Pancreas (tissue), 10 donors: ENCODE data around the gene TARP.

Experiments
- ATAC-seq, 4 donors: fragments of 200-7000 bp; cut with Tn5 transposase; one replicate each; pipeline versions ENCODE4 v1.8.0 to v1.9.1; 2020; ENCODE audit warnings: mild to moderate bottlenecking in 4 of 4, moderate library complexity in 4 of 4
- DNase-seq, 6 donors: peaks; one replicate each; pipeline ENCODE4 v3.0.0-alpha.2; 2020
- FAIRE-seq: peaks from 2 replicates; lab custom pipeline; 2012; peaks lifted over from hg19 to GRCh38; lab: Jason Lieb, UNC
- H3K27ac ChIP-seq, 4 donors: fragments of 200-600 bp; sonication (generic); 1 replicate in 3 of 4; 2 replicates in 1 of 4; pipeline versions ENCODE4 v1.5.0 to v1.8.0; 2020
- H3K27me3 ChIP-seq, 4 donors: fragments of 200-600 bp; one replicate each; pipeline ENCODE4 v1.8.0; 2021
- H3K36me3 ChIP-seq, 3 donors: fragments of 200-600 bp; sonication (generic) in 1 of 3; one replicate each; pipeline versions ENCODE4 v1.5.0 to v1.8.0; 2020 to 2021
- H3K4me1 ChIP-seq, 3 donors: fragments of 200-600 bp; one replicate each; pipeline ENCODE4 v1.8.0; 2021
- H3K4me3 ChIP-seq, 4 donors: fragments of 200-600 bp; sonication (generic) in 2 of 4; one replicate each; pipeline versions ENCODE4 v1.5.0 to v1.8.0; 2020 to 2021
- H3K9me3 ChIP-seq, 4 donors: fragments of 200-600 bp; one replicate each; pipeline ENCODE4 v1.8.0; 2021
- WGBS, 2 donors: extraction: QIAGEN DNeasy Blood & Tissue Kit; methylation state at CpG; one replicate each; pipeline ENCODE4 v1.1.7; 2013; 5-methylcytosine and 5-hydroxymethylcytosine counted together
- intact Hi-C, 3 donors: fragments of 100-400 bp; cut with DNase I; formaldehyde crosslinking; loops; one replicate each; pipeline versions ENCODE4 v1.11.1 to v1.14.2; 2022
- TF ChIP-seq, protein P1 (sequence below), 4 donors: fragments of 200-600 bp; sonication (generic) in 3 of 4; IDR thresholded peaks; one replicate each; pipeline versions ENCODE4 v1.5.0 to v1.8.0; 2021; ENCODE audit warnings: antibody characterized with exemption in 4 of 4
- donor health status: healthy with polysubstance abuse.
- donor health status: DM: no; HTN: no; CAD: no; lungs with moderate emphysema.
- donor health status: DM: no; HTN: no; CAD: no.
- donor health status: control.
- donor health status: control.
- donor health status: Bipolar disorder and iron deficiency.
- donor health status: DM: yes; HTN: yes; CAD: no.
- donor health status: DM: no; HTN: no; CAD: no.
- donor health status: DM: no; HTN: no; CAD: no.
- donor health status: DM: yes; HTN: yes; CAD: no.

The TARP gene

DNA sequence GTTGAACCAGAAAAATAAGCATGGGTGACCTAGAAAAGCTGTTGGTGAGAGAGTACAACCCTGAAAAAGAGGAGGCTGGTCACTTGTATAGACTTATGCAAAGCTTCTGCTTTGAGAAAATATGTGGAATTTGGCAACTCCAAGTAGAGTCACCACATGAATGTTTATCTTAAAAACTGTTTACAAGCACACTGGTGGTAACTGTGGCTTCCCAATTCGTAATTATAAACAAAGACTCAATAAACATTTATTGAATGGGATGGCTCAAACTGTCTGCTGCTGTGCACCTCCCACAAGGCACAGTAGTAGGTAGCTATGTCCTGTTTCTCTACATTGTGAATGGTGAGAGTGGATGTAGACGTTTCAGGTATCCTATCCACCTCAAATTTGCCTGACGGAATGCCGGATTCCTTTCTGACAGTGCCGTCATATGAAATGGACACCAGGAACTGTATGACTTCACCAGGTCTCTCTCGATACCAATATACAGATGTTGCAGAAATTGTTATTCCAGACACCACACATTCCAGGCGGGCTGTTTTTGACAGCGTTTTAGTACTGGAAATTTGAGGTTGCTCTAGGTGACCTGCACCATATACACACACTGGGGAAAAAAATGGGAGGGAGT, 43.4 kb upstream of the TARP start:
- no peaks in the 10 kb centered on the region for H3K4me1 ChIP-seq
- H3K36me3 ChIP-seq: no peaks in the 10 kb centered on the region
- no peak for FAIRE-seq
- 73 to 80% methylated on average over 8 of the region's 8 CpGs for WGBS, 2 donors
- ATAC-seq: no peak
- H3K27ac ChIP-seq: no peak overlapping the region
- intact Hi-C loops: no loop called here
- H3K27me3 ChIP-seq: no peaks in the 10 kb centered on the region
- H3K4me3 ChIP-seq: no peak overlapping the region
- H3K9me3 ChIP-seq: no peaks in the 10 kb centered on the region
- no peak for DNase-seq
- TF ChIP-seq, protein P1, sequence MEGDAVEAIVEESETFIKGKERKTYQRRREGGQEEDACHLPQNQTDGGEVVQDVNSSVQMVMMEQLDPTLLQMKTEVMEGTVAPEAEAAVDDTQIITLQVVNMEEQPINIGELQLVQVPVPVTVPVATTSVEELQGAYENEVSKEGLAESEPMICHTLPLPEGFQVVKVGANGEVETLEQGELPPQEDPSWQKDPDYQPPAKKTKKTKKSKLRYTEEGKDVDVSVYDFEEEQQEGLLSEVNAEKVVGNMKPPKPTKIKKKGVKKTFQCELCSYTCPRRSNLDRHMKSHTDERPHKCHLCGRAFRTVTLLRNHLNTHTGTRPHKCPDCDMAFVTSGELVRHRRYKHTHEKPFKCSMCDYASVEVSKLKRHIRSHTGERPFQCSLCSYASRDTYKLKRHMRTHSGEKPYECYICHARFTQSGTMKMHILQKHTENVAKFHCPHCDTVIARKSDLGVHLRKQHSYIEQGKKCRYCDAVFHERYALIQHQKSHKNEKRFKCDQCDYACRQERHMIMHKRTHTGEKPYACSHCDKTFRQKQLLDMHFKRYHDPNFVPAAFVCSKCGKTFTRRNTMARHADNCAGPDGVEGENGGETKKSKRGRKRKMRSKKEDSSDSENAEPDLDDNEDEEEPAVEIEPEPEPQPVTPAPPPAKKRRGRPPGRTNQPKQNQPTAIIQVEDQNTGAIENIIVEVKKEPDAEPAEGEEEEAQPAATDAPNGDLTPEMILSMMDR (IDR thresholded peaks at IDR 0.05): no peak

DNA sequence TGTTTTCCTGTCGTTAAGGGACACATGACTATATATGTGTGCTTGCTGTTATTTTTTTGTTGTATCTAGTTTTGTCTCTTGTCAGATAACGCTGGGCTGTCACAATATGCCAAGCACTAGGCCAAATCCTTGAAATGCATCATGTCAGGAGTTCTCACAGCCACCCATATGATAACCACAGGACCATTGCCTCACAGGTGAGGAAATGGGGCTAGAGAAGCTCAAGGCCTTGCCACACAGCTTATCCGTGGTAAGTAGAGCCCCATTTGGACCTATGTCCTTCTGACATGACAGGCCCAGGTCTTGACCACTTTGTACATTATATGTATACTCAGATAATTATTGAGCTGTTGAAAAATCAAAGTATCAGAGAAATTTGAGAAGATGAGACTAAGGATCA, 42.0 kb upstream of the TARP start:
- intact Hi-C loops: no loop called here
- WGBS, 2 donors: 80 to 88% methylated on average over 3 of the region's 3 CpGs
- no peaks in the 10 kb centered on the region for H3K9me3 ChIP-seq

DNA sequence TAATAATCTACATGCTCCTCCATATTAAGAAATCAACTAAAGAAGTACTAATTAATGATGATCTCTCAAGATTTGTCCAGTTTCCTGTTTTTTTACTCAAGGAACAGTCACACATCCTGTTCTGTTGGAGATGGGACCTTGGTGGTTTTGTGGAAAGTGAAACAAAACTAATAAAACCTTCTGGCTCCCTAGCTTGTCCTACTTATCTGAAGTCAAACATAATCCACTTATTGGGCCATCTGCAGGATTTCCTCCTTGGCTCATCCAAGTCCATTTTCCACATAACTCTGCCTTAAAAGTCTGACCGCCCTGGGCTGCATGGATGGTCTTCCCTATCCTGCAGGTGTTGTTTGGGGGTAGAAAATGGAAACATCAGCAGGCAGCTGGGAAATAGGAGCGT, 39.4 kb upstream of the TARP start:
- DNase-seq (no peak), ATAC-seq (no peak), FAIRE-seq (no peak)
- no peak overlapping the region for H3K27ac ChIP-seq
- H3K9me3 ChIP-seq: no peaks in the 10 kb centered on the region
- intact Hi-C loops: no loop called here
- no peak overlapping the region for H3K4me3 ChIP-seq
- H3K36me3 ChIP-seq: no peaks in the 10 kb centered on the region
- no peaks in the 10 kb centered on the region for H3K27me3 ChIP-seq
- 78 to 95% methylated on average over 2 of the region's 2 CpGs for WGBS, 2 donors
- no peaks in the 10 kb centered on the region for H3K4me1 ChIP-seq
- TF ChIP-seq, protein P1 (IDR thresholded peaks at IDR 0.05): no peak

More for the DNA sequence above, 42.0 kb upstream of the TARP start:
- H3K27me3 ChIP-seq: no peaks in the 10 kb centered on the region
- H3K4me1 ChIP-seq: no peaks in the 10 kb centered on the region
- ATAC-seq (no peak), DNase-seq (no peak), FAIRE-seq (no peak)
- no peaks in the 10 kb centered on the region for H3K36me3 ChIP-seq
- no peak overlapping the region for H3K27ac ChIP-seq
- H3K4me3 ChIP-seq: no peak overlapping the region
- TF ChIP-seq, protein P1 (IDR thresholded peaks at IDR 0.05): no peak

DNA sequence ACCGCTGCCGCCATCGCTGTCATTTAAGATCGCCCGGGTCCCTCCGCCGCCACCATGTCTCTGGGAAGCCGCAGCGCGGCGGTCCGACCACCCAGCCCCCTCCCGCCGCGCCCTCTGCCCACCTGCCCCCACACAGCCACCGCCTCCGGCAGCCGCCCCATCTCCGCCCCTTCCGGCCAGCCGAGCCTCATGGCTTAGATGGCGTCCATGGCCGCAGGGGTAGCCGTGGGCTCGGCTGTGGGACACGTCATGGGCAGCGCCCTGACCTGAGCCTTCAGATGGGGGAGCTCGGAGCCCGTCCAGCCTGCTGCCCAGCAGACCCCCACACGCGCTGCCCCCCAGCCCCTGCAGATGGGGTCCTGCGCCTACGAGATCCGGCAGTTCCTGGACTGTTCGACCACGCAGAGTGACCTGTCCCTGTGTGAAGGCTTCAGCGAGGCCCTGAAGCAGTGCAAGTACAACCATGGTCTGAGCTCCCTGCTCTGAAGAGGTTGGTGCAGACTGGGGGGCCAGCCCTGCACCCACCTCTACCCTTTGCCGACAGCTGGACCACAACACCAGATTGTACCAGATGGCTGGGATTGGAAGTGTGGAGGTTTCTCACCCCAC, 38.0 kb upstream of the TARP start:
- intact Hi-C loops: no loop called here
- Histone ChIP-seq H3K36me3 (no peaks in the 10 kb centered on the region), H3K9me3 (no peaks in the 10 kb centered on the region), H3K27me3 (no peaks in the 10 kb centered on the region), H3K4me3 (peak overlapping the region; percentile 38 to 64 (median 53)), H3K4me1 (no peaks in the 10 kb centered on the region), H3K27ac (peak overlapping the region in 3 of 4 donors; percentile 47 to 59 (median 51))
- ATAC-seq (peak; percentile 90 to 96 (median 94)), DNase-seq (peak; percentile 33 to 82 (median 66)), FAIRE-seq (no peak)
- WGBS, 2 donors: 10 to 14% methylated on average over 38 of the region's 38 CpGs
- TF ChIP-seq, protein P1 (IDR thresholded peaks at IDR 0.05): no peak

DNA sequence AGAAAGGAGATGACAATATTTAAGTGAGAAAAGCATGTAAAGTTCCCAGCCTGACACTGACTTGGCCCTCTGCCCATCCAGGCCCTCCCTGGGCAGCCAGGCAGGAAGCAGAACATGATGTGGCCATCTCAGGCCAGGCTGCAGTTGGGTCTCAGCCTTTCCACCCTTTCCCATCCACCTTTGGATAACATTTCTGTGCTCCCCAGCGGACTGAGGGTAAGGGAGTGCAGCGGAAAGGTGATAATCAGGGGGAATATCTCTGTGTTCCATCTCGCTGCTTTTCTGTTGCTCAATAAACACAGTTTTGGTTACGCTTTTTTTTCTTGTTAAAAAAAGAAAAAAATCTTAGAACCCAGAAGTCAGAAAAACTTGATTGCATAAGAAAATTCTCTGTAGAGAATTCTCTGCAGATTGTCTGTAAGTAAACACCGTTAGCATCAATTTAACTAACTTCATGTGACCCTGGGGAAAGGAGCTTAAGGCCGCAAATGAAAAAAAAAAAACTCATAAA, 37.2 kb upstream of the TARP start:
- ATAC-seq (peak in 3 of 4 donors; percentile 43 to 47 (median 47)), DNase-seq (peak in 2 of 6 donors; percentile 25 to 34), FAIRE-seq (no peak)
- Histone ChIP-seq H3K36me3 (no peaks in the 10 kb centered on the region), H3K27ac (no peak overlapping the region), H3K4me3 (peak overlapping the region in 3 of 4 donors; percentile 38 to 57 (median 49)), H3K4me1 (no peaks in the 10 kb centered on the region), H3K27me3 (no peaks in the 10 kb centered on the region), H3K9me3 (no peaks in the 10 kb centered on the region)
- whole genome bisulfite sequencing, 2 donors: 46 to 67% methylated on average over 6 of the region's 6 CpGs
- TF ChIP-seq, protein P1 (IDR thresholded peaks at IDR 0.05): no peak
- intact Hi-C loops: no loop called here
